GM18526 (cell line): ENCODE data around the gene WRNIP1.

Source experiments
- POLR2A ChIP-seq: IDR thresholded peaks from 3 replicates; pipeline ENCODE4 v1.6.1; 2011; ENCODE audit not compliant: insufficient read length; ENCODE audit errors: extremely low read depth

Gene WRNIP1

DNA sequence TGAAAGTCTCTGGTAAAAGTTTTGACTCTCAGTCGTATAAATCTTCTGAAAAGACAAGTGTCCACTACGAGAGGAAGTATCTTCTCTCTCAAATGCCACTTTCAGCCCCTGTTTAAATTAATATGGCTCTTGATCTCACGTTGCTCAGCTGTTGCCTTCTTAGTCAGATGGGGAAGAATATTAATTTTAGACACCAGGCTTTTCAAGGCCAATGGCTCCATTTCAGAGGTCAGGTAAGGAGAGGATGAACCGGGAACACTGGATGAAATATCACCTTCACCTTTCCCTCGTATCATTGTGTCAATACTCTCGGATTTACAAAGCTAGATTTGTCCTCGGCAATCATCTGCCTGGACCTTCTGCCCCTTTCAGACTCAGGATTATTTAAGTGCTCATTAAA is 14.4 kb upstream of the WRNIP1 start, which contains the start of gene MYLK4:
TSS of gene MYLK4 (minus strand) at position 91 of the 400 bp plus-strand sequence. CDS start 1,628 bp downstream, outside the sequence.
- no peak for TF ChIP-seq POLR2A

DNA sequence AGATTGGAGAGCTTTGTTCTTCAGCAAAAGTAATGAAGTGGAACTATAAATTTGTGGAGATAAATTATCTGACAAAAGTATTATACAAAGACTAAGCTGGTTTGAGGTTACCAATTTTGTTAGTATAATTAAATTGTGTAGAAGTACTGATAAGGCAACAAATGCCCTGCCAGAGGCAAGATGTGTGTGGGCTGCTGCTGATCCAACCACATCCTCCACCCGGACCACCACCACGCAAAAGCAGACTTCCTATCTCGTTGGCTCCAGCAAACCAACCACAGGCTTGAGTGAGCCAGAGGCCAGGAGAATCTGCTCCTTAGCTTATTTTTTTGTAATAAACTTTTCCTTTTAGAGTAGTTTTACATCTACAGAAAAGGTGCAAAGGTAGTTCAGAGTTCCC is 13.3 kb upstream of the WRNIP1 start:
- TF ChIP-seq POLR2A = no peak

DNA sequence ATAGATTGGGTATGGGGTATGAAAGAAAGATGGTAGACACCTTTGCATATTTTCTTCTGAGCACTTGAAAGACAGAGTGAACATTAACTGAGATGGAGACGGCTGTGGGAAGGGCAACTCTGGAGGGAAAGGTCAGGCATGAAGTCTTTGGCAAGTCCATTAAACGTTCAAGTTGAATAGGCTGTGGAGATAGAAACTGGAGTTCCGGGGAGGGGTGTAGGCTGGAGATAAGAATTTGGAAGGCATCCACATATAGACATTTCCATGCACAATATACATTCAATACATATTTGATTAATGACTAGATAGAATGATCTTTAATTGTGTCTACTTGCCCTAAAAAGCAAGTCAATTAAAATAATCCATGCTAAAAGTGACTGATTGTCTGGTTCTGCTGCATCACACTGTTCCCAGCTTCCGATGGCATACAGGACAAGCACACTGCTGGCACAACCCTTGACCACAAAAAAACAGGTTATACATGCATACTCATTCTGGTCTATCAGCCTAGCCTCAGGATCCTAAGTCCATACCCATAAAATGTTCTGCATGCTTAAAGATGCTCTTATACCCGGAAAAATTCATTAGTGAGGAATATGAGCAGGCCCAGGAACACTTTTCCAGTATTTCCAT is 12.6 kb upstream of the WRNIP1 start:
- no peak for TF ChIP-seq POLR2A

- TF ChIP-seq POLR2A = no peak
These were observed 12.1 kb upstream of the WRNIP1 start for GRCh38 chr6:2753110-2753489.

DNA sequence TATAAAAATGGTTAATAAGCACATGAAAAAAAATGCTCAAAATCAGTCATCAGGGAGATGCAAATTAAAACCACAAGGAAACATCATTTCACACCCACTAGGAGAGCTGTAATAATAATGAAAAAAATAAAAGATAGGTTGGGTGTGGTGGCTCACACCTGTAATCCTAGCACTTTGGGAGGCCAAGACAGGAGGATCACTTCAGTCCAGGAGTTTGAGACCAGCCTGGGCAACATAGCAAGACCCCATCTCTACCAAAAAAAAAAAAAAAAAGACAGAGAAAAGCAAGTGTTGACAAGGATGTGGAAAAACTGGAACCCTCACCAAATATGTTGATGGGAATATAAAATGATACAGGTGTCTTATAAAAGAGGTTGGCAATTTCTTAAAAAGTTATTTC is 11.4 kb upstream of the WRNIP1 start:
- no peak for TF ChIP-seq POLR2A

DNA sequence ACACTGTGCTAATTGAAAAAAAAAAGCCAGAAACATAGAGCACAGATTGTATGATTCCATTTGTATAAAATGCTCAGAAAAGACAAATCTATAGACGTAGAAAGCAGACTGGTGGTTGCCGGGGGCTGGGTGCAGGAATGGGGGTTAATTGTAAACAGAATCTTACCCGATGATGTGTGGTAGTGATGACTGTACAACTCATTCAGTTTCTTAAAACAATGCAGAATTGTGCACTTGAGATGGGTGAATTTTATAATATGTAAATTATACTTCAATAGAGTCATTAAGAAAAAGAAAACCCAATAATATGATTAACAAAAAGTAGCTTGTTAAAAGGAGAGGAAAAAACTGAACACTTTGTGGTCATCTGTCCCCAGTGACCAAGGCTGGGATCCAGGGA is 10.8 kb upstream of the WRNIP1 start:
- no peak for TF ChIP-seq POLR2A

DNA sequence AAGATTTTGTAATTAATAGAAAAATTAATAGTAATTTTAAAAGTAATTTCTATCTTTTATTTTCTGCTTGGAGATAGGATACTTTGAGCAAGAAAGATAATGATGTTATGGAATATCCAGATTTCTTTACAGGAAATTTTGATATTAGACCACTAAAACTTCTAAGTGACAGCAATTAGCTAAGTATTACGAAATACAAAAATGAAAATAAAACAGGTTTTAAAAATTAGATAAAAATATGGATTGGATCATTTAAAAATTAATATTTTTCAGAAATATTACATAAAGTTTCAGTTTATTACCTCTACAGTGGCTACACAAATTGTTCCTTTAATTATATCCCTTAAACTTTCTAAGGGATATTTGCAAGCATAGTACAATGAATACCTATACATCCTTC is 10.3 kb upstream of the WRNIP1 start:
- no peak for TF ChIP-seq POLR2A

- no peak for TF ChIP-seq POLR2A
These were observed 9.7 kb upstream of the WRNIP1 start for GRCh38 chr6:2755456-2755855.

DNA sequence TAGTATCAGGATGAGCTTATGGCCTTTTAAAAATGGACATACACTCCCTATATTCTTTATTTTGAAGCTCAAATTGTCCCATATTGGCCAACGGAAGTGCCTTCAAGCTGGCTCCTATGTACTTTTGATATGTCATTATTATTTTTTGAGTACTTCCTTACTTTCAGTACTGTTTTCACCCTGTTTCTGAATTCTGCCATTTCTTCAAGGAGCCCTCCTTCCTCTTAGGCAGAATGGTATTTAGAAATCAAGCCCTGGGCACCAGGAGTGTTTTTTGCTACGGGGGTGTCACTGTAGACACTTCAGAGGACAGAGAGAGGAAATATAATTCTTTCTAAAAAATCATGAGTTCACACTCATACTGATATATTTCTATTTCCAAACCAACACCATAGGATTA is 9.0 kb upstream of the WRNIP1 start:
- no peak for TF ChIP-seq POLR2A

- no peak for TF ChIP-seq POLR2A
These were observed 8.4 kb upstream of the WRNIP1 start for GRCh38 chr6:2756687-2757224.

DNA sequence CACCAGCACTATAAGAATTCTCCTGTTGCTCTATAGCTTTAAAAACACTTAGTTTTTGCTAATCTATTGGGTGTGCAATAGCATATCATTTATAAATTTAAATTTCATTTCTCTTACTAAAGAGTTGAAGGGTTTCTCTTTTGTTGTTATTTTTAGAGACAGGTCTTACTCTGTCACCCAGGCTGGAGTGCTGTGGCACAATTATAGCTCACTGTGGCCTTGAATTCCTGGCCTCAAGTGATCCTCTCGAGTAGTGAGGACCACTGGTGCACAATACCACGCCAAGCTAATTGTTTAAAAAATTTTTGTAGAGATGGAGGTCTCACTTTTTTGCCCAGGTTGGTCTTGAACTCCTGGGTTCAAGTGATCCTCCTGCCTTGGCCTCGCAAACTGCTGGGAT is 6.2 kb upstream of the WRNIP1 start:
- no peak for TF ChIP-seq POLR2A

DNA sequence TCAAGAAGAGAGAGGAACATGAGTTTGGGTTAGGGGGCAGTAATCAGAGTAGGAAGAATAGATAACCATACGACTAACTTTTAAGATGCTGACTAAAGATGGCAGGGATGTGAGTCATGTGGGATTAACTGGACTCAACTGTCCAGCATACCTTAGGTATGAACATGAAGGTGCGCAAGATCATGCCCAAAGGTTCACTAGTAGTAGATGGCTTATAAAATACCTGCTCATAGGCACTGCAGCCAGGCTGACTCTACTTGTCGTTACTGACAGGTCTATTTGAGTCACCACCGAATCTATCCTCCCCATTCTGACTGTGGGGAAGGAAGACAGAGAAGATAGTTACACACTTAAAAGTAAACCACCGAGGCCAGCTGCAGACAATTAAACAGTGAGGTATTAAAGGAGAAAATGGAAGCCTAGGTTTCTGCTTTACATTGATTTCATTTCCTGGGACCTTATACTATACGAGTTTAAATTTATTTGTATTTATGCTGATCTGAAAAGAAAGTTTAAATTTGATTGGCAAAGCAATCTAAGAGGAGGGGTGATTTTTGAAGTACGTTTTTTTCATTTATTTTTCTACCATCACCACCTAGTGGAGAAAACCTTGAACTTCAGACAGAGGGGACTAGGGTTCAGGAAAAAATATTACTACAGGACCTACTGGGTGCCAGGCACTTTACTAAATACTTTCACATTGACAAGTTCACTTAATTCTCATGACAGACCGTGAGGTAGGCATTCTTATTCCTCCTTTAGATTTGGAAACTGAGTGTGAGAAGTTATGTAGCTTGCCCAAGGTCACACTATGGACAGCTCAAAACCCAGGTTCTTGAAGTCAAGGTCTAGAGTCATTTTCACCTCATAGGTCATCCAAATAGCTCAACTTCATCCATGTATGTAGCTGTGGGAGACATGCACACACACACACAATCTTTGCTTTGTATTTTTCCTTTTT is 4.0 kb upstream of the WRNIP1 start:
- TF ChIP-seq POLR2A = no peak

DNA sequence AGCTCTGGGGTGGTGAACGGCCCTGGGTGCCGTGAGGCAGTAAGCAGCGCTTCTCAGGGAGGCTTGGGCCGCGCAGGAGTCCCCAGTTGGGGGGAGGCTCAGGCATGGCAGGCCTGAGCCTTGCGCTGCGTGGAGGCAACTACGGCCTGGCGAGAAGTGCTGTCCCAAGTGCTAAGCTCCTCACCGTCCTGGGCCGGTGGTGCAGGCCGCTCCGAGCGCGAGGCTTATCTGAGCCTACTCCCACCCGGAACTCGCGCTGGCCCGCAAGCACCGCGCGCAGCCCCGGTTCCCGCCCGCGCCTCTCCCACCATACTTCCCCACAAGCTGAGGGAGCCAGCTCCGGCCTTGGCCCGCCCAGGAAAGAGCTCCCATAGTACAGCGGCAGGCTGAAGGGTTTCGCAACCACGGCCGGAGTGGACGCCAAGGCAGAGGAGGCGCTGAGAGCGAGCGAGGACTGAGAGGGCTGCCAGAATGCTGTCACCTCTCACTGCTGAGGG is 1.8 kb upstream of the WRNIP1 start:
- no peak for TF ChIP-seq POLR2A

DNA sequence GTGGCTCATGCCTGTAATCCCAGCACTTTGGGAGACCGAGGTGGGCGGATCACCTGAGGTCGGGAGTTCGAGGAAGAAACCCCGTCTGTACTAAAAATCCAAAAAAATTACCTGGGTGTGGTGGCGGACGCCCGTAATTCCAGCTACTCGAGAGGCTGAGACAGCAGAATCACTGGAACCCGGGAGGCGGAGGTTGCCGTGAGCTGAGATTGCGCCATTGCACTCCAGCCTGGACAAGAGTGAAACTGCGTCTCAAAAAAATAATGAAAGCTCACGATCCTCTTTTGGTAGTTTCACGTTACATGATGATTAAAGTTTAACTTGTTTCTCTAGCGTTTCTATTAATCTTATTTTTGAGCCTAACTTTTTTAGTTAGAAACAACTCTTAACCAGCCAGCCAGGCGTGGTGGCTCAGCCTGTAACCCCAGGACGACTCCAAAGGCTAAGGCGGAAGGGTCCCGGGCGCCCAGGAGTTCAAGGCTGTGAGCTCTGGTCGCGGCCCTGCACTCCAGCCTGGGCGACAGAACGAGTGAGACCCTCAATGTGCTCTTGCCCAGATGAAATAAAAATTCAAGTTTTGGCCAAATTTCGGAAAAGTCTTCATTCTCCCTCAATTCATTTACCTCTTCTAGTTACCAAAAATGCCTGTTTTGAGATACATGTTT is 1.2 kb upstream of the WRNIP1 start:
- TF ChIP-seq POLR2A = no peak

DNA sequence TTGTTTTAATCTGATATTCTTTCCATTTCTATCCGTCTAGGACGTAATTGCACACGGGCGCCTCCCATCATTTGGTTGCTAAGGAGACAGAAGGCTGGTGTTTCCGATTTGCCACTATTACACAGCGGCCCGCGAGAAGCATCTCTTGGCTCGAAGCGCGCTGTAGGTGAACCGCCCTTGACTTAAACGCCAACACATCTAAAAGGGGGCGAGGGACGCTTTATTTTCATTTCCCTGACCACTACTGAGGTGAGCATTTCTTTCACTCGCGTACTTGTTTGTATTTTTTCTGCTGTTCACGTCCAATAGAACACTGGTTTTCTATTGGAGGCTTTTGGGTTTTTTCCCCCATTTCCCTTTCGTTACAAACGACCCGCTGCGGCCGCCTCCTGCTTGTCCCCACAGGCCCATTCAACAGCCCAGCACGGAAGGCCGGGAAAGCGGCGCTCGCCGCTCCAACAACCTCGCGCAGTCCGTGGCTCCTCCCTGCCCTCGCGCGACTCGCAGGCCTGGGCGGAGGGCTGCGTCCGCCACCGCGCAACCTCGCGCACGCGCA is 505 bp upstream of the WRNIP1 start:
- TF ChIP-seq POLR2A = peak; percentile 84
